T47D (cell line): ENCODE results near the gene MAP2K7.
"Not testable (repeated sequence)": the region's sequence is repeated elsewhere in the genome, so short reads cannot be mapped to it uniquely, and the experiment has no call there.

Experiments used
- DNase-seq, 2 experiments: peaks; one replicate each; pipeline versions ENCODE4 v3.0.0 to v3.0.0-alpha.2; 2011 to 2012; ENCODE audit warnings: low read depth in 1 of 2, low spot score in 1 of 2
- JUND ChIP-seq: IDR thresholded peaks from 2 replicates; pipeline ENCODE4 v1.6.1; 2012; ENCODE audit warnings: low read depth
- in situ Hi-C: cut with HindIII; loops from 2 replicates; pipeline ENCODE4 v1.10.0; 2016; ENCODE audit warnings: low sequenced_read_pairs, low pct_unique_long_range_greater_than_20kb

MAP2K7 gene

DNA sequence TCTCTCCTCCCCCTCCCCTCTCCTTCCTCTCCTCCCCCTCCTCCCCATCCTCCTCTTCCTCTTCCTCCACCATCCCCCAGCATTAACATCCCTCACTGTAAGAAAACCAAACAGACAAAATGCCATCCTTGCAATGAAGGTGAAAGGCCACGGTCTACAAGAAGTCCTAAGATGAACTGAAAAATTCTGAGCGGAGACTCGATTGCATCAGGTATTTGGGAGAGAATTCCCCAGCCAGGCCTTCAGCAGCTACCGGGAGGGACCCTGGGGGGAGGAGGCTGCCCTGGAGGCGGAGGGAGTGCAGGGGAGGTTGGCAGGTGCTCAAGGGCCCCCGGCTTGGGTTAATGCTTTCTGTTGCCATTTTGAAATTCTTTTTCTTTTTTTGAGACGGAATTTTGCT, 49.9 kb downstream of the MAP2K7 start:
- no peak for DNase-seq
- no peak for TF ChIP-seq JUND
- in situ Hi-C loops, result no loop called here

GRCh38 chr19:7955696-7956095, 52.0 kb downstream of the MAP2K7 start:
- TF ChIP-seq JUND, result no peak
- no peak for DNase-seq
- in situ Hi-C loops, result no loop called here

GRCh38 chr19:7959211-7959610, 55.5 kb downstream of the MAP2K7 start:
- no peak for DNase-seq
- TF ChIP-seq JUND, result no peak
- in situ Hi-C loops, result no loop called here

GRCh38 chr19:7961082-7961481, 57.4 kb downstream of the MAP2K7 start:
- in situ Hi-C loops, DNase-seq: not testable (repeated sequence)

DNA sequence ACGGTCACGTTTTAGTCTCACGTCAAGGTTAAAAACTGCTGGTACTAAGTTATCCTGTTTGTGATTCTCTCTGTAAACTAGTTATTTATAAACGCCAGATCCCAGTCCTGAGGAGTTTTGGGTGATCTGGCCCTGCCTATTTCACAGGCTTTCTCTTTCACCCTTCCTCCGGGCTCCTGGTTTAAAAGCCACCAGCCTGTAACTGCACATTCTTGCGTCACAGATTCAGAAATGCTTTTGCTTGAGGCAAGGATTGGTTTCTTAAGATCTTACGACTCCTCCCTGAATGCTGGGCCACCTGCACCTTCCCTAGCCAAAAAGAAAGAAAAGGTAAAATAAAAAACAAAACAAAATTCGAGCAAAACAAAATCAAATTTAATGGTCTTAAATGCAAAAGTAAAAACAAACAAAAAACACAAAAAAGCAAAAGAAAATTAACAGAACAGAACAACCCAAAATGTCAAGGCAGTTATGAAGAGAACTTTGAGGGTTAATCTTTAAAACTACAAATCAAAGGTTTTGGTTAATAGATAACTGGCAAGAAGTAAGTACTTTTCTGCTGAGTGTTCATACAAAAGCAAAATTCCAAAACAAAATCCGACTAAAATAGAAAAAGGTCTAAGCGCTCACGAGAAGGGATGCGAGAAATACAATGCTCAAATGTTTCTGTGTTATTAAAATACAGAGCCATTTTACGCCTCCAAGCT, 58.4 kb downstream of the MAP2K7 start:
- in situ Hi-C loops, result no loop called here
- no peak for DNase-seq

GRCh38 chr19:7962644-7963268, 59.1 kb downstream of the MAP2K7 start:
- DNase-seq, result no peak
- in situ Hi-C loops, result no loop called here
- no peak for TF ChIP-seq JUND

More for the DNA sequence above, 58.4 kb downstream of the MAP2K7 start:
- no peak for TF ChIP-seq JUND

DNA sequence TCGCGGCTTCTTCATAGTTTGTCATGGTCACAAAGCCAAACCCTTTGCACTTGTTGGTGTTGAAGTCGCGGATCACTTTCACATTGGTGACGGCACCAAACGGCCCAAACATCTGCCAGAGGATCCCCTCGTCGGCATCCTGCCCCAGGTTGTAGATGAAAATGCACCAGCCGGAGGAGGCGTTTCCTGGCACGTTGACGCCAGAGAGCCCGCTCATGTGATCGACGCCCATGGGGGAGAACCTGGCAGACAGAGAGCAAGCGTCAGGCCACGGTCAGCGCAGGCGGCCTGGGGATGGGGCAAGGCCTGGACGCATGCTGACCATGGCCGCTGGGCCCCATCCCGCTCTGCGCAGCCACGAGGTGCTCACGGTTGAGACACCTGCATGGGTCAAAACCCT, 59.9 kb downstream of the MAP2K7 start:
- TF ChIP-seq JUND, result no peak
- in situ Hi-C loops, result no loop called here
- no peak for DNase-seq
